Mesothelial cell of epicardium (in vitro differentiated cells): ENCODE results near the gene SLC43A3. TPM values are rescaled to one million over a fixed set of nuclear protein-coding genes. Genes with fewer than 3 reads are reported as not detected.

Source experiments
- DNase-seq, 2 experiments: peaks; one replicate each; pipeline ENCODE4 v3.0.0; 2021; ENCODE audit warnings: low spot score in 2 of 2; ENCODE audit not compliant: unreplicated experiment in 2 of 2
- H3K27ac Mint-ChIP-seq: 2 replicates; pipeline ENCODE4 v1.8.0; 2021; ENCODE audit warnings: mixed read lengths
- H3K27me3 Mint-ChIP-seq: 2 replicates; pipeline ENCODE4 v1.8.0; 2021; ENCODE audit warnings: low read depth, mixed read lengths
- H3K36me3 Mint-ChIP-seq: 2 replicates; pipeline ENCODE4 v1.8.0; 2021; ENCODE audit warnings: mixed read lengths
- H3K4me1 Mint-ChIP-seq: 2 replicates; pipeline ENCODE4 v1.8.0; 2021; ENCODE audit warnings: mixed read lengths
- H3K4me3 Mint-ChIP-seq: 2 replicates; pipeline ENCODE4 v1.8.0; 2021; ENCODE audit warnings: mild to moderate bottlenecking, moderate library complexity, mixed read lengths
- H3K9me3 Mint-ChIP-seq: 2 replicates; pipeline ENCODE4 v1.8.0; 2021; ENCODE audit warnings: mixed read lengths
- total RNA-seq: library from RNA; stranded (reverse); gene quantifications from 3 replicates; pipeline ENCODE4 v1.2.1, GENCODE V29; 2021
- TF ChIP-seq, protein P1 (sequence below): fragments of 200-600 bp; sonication (generic); IDR thresholded peaks from one replicate; pipeline ENCODE4 v1.5.0; 2021; ENCODE audit warnings: antibody characterized with exemption; ENCODE audit not compliant: unreplicated experiment

Gene SLC43A3
- total RNA-seq, 1 donor from 2014 or later: 11.8 TPM

DNA sequence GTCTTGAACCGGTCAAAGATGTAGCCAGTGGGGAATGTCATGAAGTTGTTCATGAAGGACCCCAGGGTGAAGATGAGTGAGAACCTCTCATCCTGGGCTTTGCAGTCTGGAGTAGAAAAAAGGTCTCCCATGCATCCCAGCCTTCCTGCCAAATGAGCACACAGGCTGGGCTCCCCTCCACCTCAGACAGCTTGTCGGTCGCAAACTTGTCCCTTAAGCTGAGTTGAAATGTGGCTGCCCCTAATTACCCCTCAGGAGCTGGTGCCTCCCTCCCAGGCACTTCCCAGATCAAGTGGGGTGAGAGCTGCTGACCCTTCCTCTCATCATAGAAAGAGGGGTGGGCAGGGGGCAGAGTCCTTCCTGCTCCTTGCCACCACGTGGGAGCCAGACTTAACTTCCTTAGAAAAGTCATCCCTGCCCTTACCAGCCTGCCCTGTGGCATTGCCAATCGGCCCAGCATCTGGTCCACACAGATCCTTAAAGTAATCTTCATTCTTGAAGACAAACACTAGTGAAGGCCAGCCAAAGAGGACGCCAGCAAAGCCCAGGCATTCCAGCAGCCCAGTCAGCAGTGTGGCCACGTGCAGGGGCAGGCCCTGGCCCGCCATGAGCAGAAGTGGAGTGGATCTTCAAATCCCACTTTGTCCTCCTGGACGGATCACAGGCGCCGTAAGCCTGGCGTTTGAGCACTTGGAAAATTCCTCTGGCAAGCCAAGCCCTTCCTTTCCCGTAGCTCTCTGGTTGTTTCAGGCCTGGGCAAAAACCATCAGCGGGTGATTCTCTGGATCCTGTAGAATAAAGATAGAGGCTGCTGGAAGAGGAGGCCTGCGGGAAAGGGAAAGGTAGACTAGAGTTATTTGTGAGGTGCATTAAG is 1.1 kb downstream of the SLC43A3 start:
- DNase-seq: no peak
- peaks cover 3% of the 10 kb centered on the region for H3K36me3 Mint-ChIP-seq
- TF ChIP-seq, protein P1, sequence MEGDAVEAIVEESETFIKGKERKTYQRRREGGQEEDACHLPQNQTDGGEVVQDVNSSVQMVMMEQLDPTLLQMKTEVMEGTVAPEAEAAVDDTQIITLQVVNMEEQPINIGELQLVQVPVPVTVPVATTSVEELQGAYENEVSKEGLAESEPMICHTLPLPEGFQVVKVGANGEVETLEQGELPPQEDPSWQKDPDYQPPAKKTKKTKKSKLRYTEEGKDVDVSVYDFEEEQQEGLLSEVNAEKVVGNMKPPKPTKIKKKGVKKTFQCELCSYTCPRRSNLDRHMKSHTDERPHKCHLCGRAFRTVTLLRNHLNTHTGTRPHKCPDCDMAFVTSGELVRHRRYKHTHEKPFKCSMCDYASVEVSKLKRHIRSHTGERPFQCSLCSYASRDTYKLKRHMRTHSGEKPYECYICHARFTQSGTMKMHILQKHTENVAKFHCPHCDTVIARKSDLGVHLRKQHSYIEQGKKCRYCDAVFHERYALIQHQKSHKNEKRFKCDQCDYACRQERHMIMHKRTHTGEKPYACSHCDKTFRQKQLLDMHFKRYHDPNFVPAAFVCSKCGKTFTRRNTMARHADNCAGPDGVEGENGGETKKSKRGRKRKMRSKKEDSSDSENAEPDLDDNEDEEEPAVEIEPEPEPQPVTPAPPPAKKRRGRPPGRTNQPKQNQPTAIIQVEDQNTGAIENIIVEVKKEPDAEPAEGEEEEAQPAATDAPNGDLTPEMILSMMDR: no peak
- H3K4me3 Mint-ChIP-seq: peak overlapping the region; percentile 71
- no peaks in the 10 kb centered on the region for H3K9me3 Mint-ChIP-seq
- no peak overlapping the region for H3K27ac Mint-ChIP-seq
- H3K27me3 Mint-ChIP-seq: peaks cover 36% of the 10 kb centered on the region
- peaks cover 25% of the 10 kb centered on the region for H3K4me1 Mint-ChIP-seq

DNA sequence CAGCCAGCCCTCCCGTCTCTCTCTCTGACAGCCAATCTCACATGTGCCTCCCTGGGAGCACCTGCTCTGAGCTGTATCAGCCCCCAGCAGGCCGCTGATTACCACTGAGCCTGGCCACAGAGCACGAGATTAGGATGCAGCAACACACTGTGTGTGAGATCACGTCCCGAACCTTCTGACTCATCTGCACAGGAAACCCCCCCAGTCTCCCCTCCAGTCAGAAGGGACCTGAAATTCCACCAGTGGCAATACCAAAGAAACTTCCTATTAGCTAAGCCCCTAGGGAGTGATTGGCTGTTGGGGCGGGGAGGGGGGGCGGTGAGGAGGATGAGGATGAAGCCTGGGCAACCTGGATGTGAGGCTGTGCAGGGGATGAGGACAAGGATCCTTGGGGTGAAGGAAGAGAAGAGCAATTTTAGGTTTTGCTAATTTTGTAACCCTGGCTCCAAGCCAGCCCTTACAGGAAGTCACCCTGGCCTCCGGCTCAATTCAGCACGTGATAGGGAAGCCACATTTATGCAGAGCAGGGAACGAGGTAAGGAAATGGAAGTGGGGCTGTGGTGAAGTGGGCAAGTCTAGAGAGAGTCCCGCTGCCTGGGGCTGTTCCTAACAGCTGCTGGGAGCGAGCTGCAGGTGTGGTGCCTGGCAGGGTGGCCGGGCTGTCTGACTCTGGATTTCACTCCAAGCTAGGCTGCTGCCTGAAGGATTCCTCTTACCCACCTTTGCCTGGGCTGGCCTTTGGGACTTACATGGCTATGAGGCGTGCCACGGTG is 1.9 kb downstream of the SLC43A3 start:
- DNase-seq: no peak
- peaks cover 6% of the 10 kb centered on the region for H3K36me3 Mint-ChIP-seq
- peaks cover 28% of the 10 kb centered on the region for H3K27me3 Mint-ChIP-seq
- TF ChIP-seq, protein P1: no peak
- H3K27ac Mint-ChIP-seq: peak overlapping the region; percentile 25
- H3K9me3 Mint-ChIP-seq: no peaks in the 10 kb centered on the region
- peak overlapping the region; percentile 36 for H3K4me3 Mint-ChIP-seq
- H3K4me1 Mint-ChIP-seq: peaks cover 25% of the 10 kb centered on the region

- H3K27me3 Mint-ChIP-seq: peaks cover 21% of the 10 kb centered on the region
- no peaks in the 10 kb centered on the region for H3K9me3 Mint-ChIP-seq
- TF ChIP-seq, protein P1: no peak
- DNase-seq: no peak
- peaks cover 25% of the 10 kb centered on the region for H3K4me1 Mint-ChIP-seq
- H3K4me3 Mint-ChIP-seq: peak overlapping the region; percentile 15
- H3K27ac Mint-ChIP-seq: peak overlapping the region; percentile 25
- peaks cover 7% of the 10 kb centered on the region for H3K36me3 Mint-ChIP-seq
These were observed 2.7 kb downstream of the SLC43A3 start for GRCh38 chr11:57424137-57424791.

DNA sequence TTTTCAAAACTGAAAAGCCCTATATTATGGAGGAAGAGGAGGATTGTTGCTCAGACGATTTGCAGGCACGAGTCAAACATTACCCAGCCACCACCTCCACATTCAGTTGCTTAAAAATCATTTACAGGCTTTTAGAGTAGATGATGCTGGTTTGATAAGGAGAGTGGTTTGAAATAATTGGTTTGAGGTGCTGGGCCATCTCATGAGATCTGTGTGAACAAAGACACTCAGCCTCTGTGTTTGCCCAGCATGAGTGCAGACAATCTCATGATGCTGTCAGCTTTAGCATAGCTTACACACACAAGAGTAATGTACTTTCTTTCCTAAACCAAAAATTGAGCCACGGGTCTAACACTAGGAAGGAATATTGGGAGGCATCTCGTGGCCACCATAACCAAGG is 4.3 kb downstream of the SLC43A3 start:
- H3K9me3 Mint-ChIP-seq: no peaks in the 10 kb centered on the region
- H3K27ac Mint-ChIP-seq: no peak overlapping the region
- H3K4me1 Mint-ChIP-seq: peaks cover 24% of the 10 kb centered on the region
- no peak for DNase-seq
- H3K27me3 Mint-ChIP-seq: peaks cover 5% of the 10 kb centered on the region
- H3K4me3 Mint-ChIP-seq: no peak overlapping the region
- TF ChIP-seq, protein P1: no peak
- H3K36me3 Mint-ChIP-seq: peaks cover 9% of the 10 kb centered on the region

- no peak for DNase-seq
- H3K9me3 Mint-ChIP-seq: no peaks in the 10 kb centered on the region
These were observed 5.1 kb downstream of the SLC43A3 start for GRCh38 chr11:57421805-57422204.

More at GRCh38 chr11:57421805-57422204, 5.1 kb downstream of the SLC43A3 start:
- Mint-ChIP-seq H3K4me3 (no peak overlapping the region), H3K4me1 (peaks cover 17% of the 10 kb centered on the region), H3K36me3 (peaks cover 17% of the 10 kb centered on the region), H3K27me3 (no peaks in the 10 kb centered on the region), H3K27ac (no peak overlapping the region)
- TF ChIP-seq, protein P1: no peak
